Measurements from ENCODE around the gene FOLR3.
"Not testable (repeated sequence)": the region's sequence is repeated elsewhere in the genome, so short reads cannot be mapped to it uniquely, and the experiment has no call there.

FOLR3 gene

GRCh38 chr11:72138821-72139390 is 3.4 kb downstream of the FOLR3 start:
- no peak overlapping the region for H3K27ac Mint-ChIP-seq
- H3K27me3 Mint-ChIP-seq (ENCODE audit: low read depth), result peaks cover 13% of the 10 kb centered on the region

GRCh38 chr11:72139500-72139899 is 4.0 kb downstream of the FOLR3 start:
- H3K4me3 Mint-ChIP-seq, result no peak overlapping the region
- H3K4me1 Mint-ChIP-seq, result no peaks in the 10 kb centered on the region
- no peak for TF ChIP-seq CTCF (IDR thresholded peaks at IDR 0.05; ENCODE audit: unreplicated experiment in 3 of 3)
- peaks cover 2% of the 10 kb centered on the region for H3K9me3 Mint-ChIP-seq
- no peaks in the 10 kb centered on the region for H3K36me3 Mint-ChIP-seq (ENCODE audit: low read depth)
- no peak overlapping the region for H3K27ac Mint-ChIP-seq
- H3K27me3 Mint-ChIP-seq (ENCODE audit: low read depth), result peaks cover 15% of the 10 kb centered on the region

More at GRCh38 chr11:72138821-72139390, 3.4 kb downstream of the FOLR3 start:
- no peak overlapping the region for H3K4me3 Mint-ChIP-seq
- no peak for TF ChIP-seq CTCF (IDR thresholded peaks at IDR 0.05; ENCODE audit: unreplicated experiment in 3 of 3)
- peaks cover 2% of the 10 kb centered on the region for H3K9me3 Mint-ChIP-seq
- H3K4me1 Mint-ChIP-seq, result no peaks in the 10 kb centered on the region
- H3K36me3 Mint-ChIP-seq (ENCODE audit: low read depth), result no peaks in the 10 kb centered on the region

GRCh38 chr11:72140661-72141060 is 5.1 kb downstream of the FOLR3 start:
- Mint-ChIP-seq H3K9me3 (peaks cover 2% of the 10 kb centered on the region), H3K27ac (no peak overlapping the region), H3K4me1 (no peaks in the 10 kb centered on the region), H3K36me3 (ENCODE audit: low read depth) (no peaks in the 10 kb centered on the region), H3K27me3 (ENCODE audit: low read depth) (peaks cover 15% of the 10 kb centered on the region), H3K4me3 (no peak overlapping the region)
- TF ChIP-seq CTCF (IDR thresholded peaks at IDR 0.05; ENCODE audit: unreplicated experiment in 3 of 3), result no peak

- Mint-ChIP-seq H3K9me3 (peaks cover 2% of the 10 kb centered on the region), H3K36me3 (ENCODE audit: low read depth) (no peaks in the 10 kb centered on the region), H3K4me1 (no peaks in the 10 kb centered on the region), H3K4me3 (no peak overlapping the region), H3K27ac (no peak overlapping the region), H3K27me3 (ENCODE audit: low read depth) (peaks cover 15% of the 10 kb centered on the region)
- no peak for TF ChIP-seq CTCF (IDR thresholded peaks at IDR 0.05; ENCODE audit: unreplicated experiment in 3 of 3)
Measured at GRCh38 chr11:72141066-72141465, 5.5 kb downstream of the FOLR3 start.

- not testable (repeated sequence) for H3K9me3 Mint-ChIP-seq; H3K4me1 Mint-ChIP-seq; H3K4me3 Mint-ChIP-seq; H3K27ac Mint-ChIP-seq; H3K36me3 Mint-ChIP-seq (ENCODE audit: low read depth)
- H3K27me3 Mint-ChIP-seq (ENCODE audit: low read depth), result peaks cover 15% of the 10 kb centered on the region
Measured at GRCh38 chr11:72142086-72142485, 6.6 kb downstream of the FOLR3 start.

- H3K9me3 Mint-ChIP-seq; H3K27ac Mint-ChIP-seq; H3K36me3 Mint-ChIP-seq (ENCODE audit: low read depth); H3K4me1 Mint-ChIP-seq; H3K4me3 Mint-ChIP-seq: not testable (repeated sequence)
- H3K27me3 Mint-ChIP-seq (ENCODE audit: low read depth), result peaks cover 15% of the 10 kb centered on the region
Measured at GRCh38 chr11:72142543-72142942, 7.0 kb downstream of the FOLR3 start.

GRCh38 chr11:72144807-72145565 is 9.5 kb downstream of the FOLR3 start:
- H3K4me1 Mint-ChIP-seq, result no peaks in the 10 kb centered on the region
- TF ChIP-seq CTCF (IDR thresholded peaks at IDR 0.05; ENCODE audit: unreplicated experiment in 3 of 3), result no peak
- peaks cover 15% of the 10 kb centered on the region for H3K27me3 Mint-ChIP-seq (ENCODE audit: low read depth)
- no peaks in the 10 kb centered on the region for H3K9me3 Mint-ChIP-seq
- H3K36me3 Mint-ChIP-seq (ENCODE audit: low read depth), result no peaks in the 10 kb centered on the region
- no peak overlapping the region for H3K4me3 Mint-ChIP-seq
- no peak overlapping the region for H3K27ac Mint-ChIP-seq

All from nephron (organoid).